HG03575 (cell line): ENCODE measurements around the gene PLXND1.

Experiments used
- ATAC-seq: cut with Tn5 transposase; IDR thresholded peaks from one replicate; pipeline ENCODE4 v1.9.1; 2021; ENCODE audit not compliant: unreplicated experiment, insufficient number of reproducible peaks, low FRiP score; ENCODE audit errors: extremely low read depth

The PLXND1 gene

GRCh38 chr3:129540776-129541516 lies 65.5 kb downstream of the PLXND1 start:
- no peak for ATAC-seq

GRCh38 chr3:129539206-129539605 lies 67.3 kb downstream of the PLXND1 start:
- ATAC-seq: no peak

- no peak for ATAC-seq
These were observed 69.7 kb downstream of the PLXND1 start for GRCh38 chr3:129536804-129537203.

- no peak for ATAC-seq
These were observed 70.2 kb downstream of the PLXND1 start for GRCh38 chr3:129536374-129536667.

GRCh38 chr3:129535075-129535474 lies 71.4 kb downstream of the PLXND1 start:
- no peak for ATAC-seq

- no peak for ATAC-seq
These were observed 71.9 kb downstream of the PLXND1 start for GRCh38 chr3:129534428-129535027.

- ATAC-seq: no peak
These were observed 73.1 kb downstream of the PLXND1 start for GRCh38 chr3:129533406-129533805.

GRCh38 chr3:129532261-129532660 lies 74.2 kb downstream of the PLXND1 start:
- ATAC-seq: no peak

GRCh38 chr3:129531699-129532098 lies 74.8 kb downstream of the PLXND1 start:
- ATAC-seq: no peak

- no peak for ATAC-seq
These were observed 75.7 kb downstream of the PLXND1 start for GRCh38 chr3:129530821-129531220.

- ATAC-seq: no peak
These were observed 76.2 kb downstream of the PLXND1 start for GRCh38 chr3:129530251-129530791.

- ATAC-seq: no peak
These were observed 76.9 kb downstream of the PLXND1 start for GRCh38 chr3:129529436-129530210.

- ATAC-seq: no peak
These were observed 77.8 kb downstream of the PLXND1 start, which contains the start of gene RHO for GRCh38 chr3:129528589-129529100. RHO (plus strand) TSS chr3:129528639; CDS start chr3:129528734, 95 bp downstream.

- ATAC-seq: no peak
These were observed 79.2 kb downstream of the PLXND1 start for GRCh38 chr3:129527262-129527661.

- no peak for ATAC-seq
These were observed 80.2 kb downstream of the PLXND1 start for GRCh38 chr3:129526121-129526900.

- no peak for ATAC-seq
These were observed 81.0 kb downstream of the PLXND1 start for GRCh38 chr3:129525341-129525968.

GRCh38 chr3:129524081-129524480 lies 82.4 kb downstream of the PLXND1 start:
- no peak for ATAC-seq

GRCh38 chr3:129522953-129523352 lies 83.5 kb downstream of the PLXND1 start:
- ATAC-seq: no peak
